H1 (cell line): Measurements from ENCODE around the gene LGR4. TPM values are rescaled to one million over a fixed set of nuclear protein-coding genes. Genes with fewer than 3 reads are reported as not detected.

ENCODE experiments used
- ASH2L ChIP-seq: fragments of 200-600, 300-600 bp; sonication (generic); IDR thresholded peaks from one replicate; pipeline ENCODE4 v1.7.1; 2017; ENCODE audit warnings: low read length
- CHD2 ChIP-seq: IDR thresholded peaks from 2 replicates; pipeline ENCODE4 v1.6.1; 2012; ENCODE audit warnings: low read length, improper control_type of control experiment
- EZH2 ChIP-seq: fragments of 200-600 bp; sonication (generic); IDR thresholded peaks from 2 replicates; pipeline ENCODE4 v1.7.1; 2012; ENCODE audit warnings: low read depth, mild to moderate bottlenecking, moderate library complexity, low read length, inconsistent platforms; ENCODE audit not compliant: severe bottlenecking
- GABPA ChIP-seq: IDR thresholded peaks from 2 replicates; pipeline ENCODE4 v1.6.1; 2011; ENCODE audit warnings: mild to moderate bottlenecking, low read length, moderate library complexity, borderline replicate concordance; ENCODE audit not compliant: insufficient read depth
- JUN ChIP-seq: IDR thresholded peaks from 2 replicates; pipeline ENCODE4 v1.6.1; 2011; ENCODE audit warnings: low read depth, mild to moderate bottlenecking, improper control_type of control experiment, low read length
- KDM1A ChIP-seq: fragments of 200-600, 300-600 bp; sonication (generic); IDR thresholded peaks from 2 replicates; pipeline ENCODE4 v1.7.1; 2016; ENCODE audit warnings: mild to moderate bottlenecking, low read length, borderline replicate concordance
- KDM5A ChIP-seq: fragments of 200-600 bp; IDR thresholded peaks from 2 replicates; pipeline ENCODE4 v1.7.1; 2012; ENCODE audit warnings: mild to moderate bottlenecking, low read length, inconsistent platforms, mixed read lengths
- MAFK ChIP-seq: IDR thresholded peaks from 2 replicates; pipeline ENCODE4 v1.6.1; 2012; ENCODE audit warnings: low read depth, mild to moderate bottlenecking, improper control_type of control experiment, low read length
- NRF1 ChIP-seq: IDR thresholded peaks from 2 replicates; pipeline ENCODE4 v1.6.1; 2011; ENCODE audit warnings: mild to moderate bottlenecking, low read depth, low read length, improper control_type of control experiment
- PHF8 ChIP-seq: fragments of 200-600 bp; sonication (generic); conservative IDR thresholded peaks from 2 replicates; pipeline ENCODE4 v1.7.1; 2012; ENCODE audit warnings: low read depth, mild to moderate bottlenecking, inconsistent platforms, low read length, moderate library complexity
- POLR2A ChIP-seq, 2 experiments: IDR thresholded peaks; 1 replicate in 1 of 2; 2 replicates in 1 of 2; pipeline ENCODE4 v1.6.1; 2011; ENCODE audit warnings: low read depth in 2 of 2, low read length in 2 of 2, mild to moderate bottlenecking in 2 of 2; ENCODE audit errors: control extremely low read depth in 1 of 2
- POU5F1 ChIP-seq: IDR thresholded peaks from 2 replicates; pipeline ENCODE4 v1.6.1; 2011; ENCODE audit warnings: low read depth, mild to moderate bottlenecking, low read length, moderate library complexity
- RBBP5 ChIP-seq: IDR thresholded peaks from 2 replicates; pipeline ENCODE4 v1.7.1; 2012; ENCODE audit warnings: low read depth, mild to moderate bottlenecking, inconsistent platforms, low read length, moderate library complexity, borderline replicate concordance
- SIN3A ChIP-seq, 2 experiments: IDR thresholded peaks in 1 of 2; conservative IDR thresholded peaks in 1 of 2; 2 replicates each; pipeline ENCODE4 v1.6.1; 2011 to 2012; ENCODE audit warnings: low read length in 2 of 2, improper control_type of control experiment in 1 of 2, low read depth in 1 of 2, mild to moderate bottlenecking in 1 of 2
- SUZ12 ChIP-seq: fragments of 200-600 bp; sonication (generic); IDR thresholded peaks from 2 replicates; pipeline ENCODE4 v1.6.1; 2012; ENCODE audit warnings: mild to moderate bottlenecking, inconsistent platforms, low read length, moderate library complexity, mixed read lengths
- TBP ChIP-seq: IDR thresholded peaks from 2 replicates; pipeline ENCODE4 v1.6.1; 2011; ENCODE audit warnings: low read depth, low read length, improper control_type of control experiment
- polyA plus RNA-seq, 7 experiments: library from polyadenylated mRNA; depleted of rRNA in 3 of 7; stranded (reverse) in 5 of 7; unstranded in 2 of 7; fragments of >200 nt in 5 of 7; fragments of 200-250 nt in 2 of 7; gene quantifications; 1 replicate in 5 of 7; 2 replicates in 1 of 7; 4 replicates in 1 of 7; pipeline versions ENCODE4 v1.2.1 to v1.2.3, GENCODE V29; 2011 to 2013; ENCODE audit warnings: missing spikeins in 2 of 7, mixed read lengths in 2 of 7
- total RNA-seq: library from RNA; stranded (reverse); fragmentation: NEBNext Ultra II Directional; extraction: Animal tissue kit (Norgen Biotek cat#: 25700); gene quantifications from 2 replicates; pipeline ENCODE4 v1.2.1, GENCODE V29; 2021
- TF ChIP-seq, protein P1 (sequence below): IDR thresholded peaks from 2 replicates; pipeline ENCODE4 v1.6.1; 2012; ENCODE audit warnings: low read length, inconsistent platforms
- TF ChIP-seq, protein P2 (sequence below), 3 experiments: IDR thresholded peaks; 1 replicate in 2 of 3; 2 replicates in 1 of 3; pipeline versions ENCODE4 v1.5.1 to v1.6.1; 2011; ENCODE audit warnings: low read length in 3 of 3, mild to moderate bottlenecking in 3 of 3, inconsistent platforms in 2 of 3, low read depth in 1 of 3, moderate library complexity in 1 of 3; ENCODE audit not compliant: insufficient read depth in 1 of 3; ENCODE audit errors: control extremely low read depth in 1 of 3

LGR4 gene
- total and polyA plus RNA-seq, 2 of the 8 experiments (the other 6 are each of a cell fraction or from before 2014, with no cell fraction given), result 26.6 to 61.7 TPM

DNA sequence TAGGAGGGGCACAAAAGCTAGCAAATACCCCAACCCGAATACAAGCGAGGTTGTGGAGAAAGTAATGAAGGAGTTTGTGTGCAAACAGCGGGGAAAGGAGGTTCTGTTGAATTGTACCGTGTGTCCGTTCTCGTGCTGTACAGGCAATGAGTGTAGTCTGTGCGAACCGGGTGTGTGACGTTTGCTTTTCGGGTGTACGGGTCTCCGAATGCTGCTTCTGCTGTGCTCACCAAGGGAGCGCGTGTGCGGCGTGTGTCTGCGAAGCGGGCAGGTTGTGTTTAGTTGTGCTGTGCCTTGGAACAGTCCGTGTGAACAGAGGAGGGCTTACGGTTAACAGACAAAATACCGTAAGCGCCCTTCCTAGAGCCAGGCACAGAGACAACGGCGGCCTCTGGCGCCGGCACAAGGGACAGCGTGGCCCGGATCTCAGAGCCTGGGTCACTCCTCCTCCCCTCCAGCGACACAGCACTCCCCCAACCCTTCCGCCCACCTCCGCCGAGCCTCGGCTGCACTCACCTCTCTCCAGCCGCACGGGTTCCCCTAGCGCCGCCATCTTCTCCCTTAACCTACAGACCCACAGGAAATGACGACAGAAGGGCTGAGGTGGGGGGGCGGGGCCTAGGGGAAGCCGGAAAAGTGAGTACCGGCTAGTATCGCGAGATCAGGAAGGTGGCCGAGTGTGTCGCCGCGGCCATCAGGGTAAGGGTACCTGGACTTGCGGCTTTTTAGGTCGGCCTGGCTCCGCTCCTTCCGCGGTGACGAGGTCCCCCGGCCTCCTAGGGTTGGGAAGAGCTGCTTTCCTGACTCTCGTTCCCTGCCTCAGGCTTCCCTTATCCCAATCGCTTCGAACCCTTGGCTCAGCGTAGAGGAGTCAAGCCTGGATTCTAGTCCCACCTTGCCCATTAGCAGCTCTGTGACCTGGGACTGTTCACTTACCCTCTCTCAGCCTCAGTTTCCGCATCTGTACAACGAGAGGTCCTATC, 33.9 kb upstream of the LGR4 start, which contains the start of gene LIN7C (continued):
- TF ChIP-seq GABPA (peak; percentile 46; the same call in 1 of the 2 replicates), SIN3A (conservative IDR thresholded peaks at IDR 0.05 in 1 of 2, IDR thresholded peaks at IDR 0.05 in 1 of 2; ENCODE audit: low read depth in 1 of 2, low read length in 2 of 2) (peak; percentile 71 to 86; a peak in 2 of 4 replicates), KDM1A (0 out of 2 replicates have a peak, but pooled peaks have one; percentile 39), NRF1 (no peak), EZH2 (no peak), POU5F1 (no peak), KDM5A (peak; percentile 93), PHF8 (peak; percentile 99), RBBP5 (peak; percentile 98), SUZ12 (no peak; the same call in 1 of the 2 replicates), TBP (peak; percentile 89), MAFK (no peak), JUN (no peak), ASH2L (peak; percentile 97), CHD2 (peak; percentile 98), POLR2A (IDR thresholded peaks at IDR 0.05; ENCODE audit: control extremely low read depth in 1 of 2, low read depth in 2 of 2, low read length in 2 of 2) (peak; percentile 98 to 99)
- TF ChIP-seq, protein P1, sequence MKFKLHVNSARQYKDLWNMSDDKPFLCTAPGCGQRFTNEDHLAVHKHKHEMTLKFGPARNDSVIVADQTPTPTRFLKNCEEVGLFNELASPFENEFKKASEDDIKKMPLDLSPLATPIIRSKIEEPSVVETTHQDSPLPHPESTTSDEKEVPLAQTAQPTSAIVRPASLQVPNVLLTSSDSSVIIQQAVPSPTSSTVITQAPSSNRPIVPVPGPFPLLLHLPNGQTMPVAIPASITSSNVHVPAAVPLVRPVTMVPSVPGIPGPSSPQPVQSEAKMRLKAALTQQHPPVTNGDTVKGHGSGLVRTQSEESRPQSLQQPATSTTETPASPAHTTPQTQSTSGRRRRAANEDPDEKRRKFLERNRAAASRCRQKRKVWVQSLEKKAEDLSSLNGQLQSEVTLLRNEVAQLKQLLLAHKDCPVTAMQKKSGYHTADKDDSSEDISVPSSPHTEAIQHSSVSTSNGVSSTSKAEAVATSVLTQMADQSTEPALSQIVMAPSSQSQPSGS, result peak; percentile 81; the same call in 1 of the 2 replicates
- TF ChIP-seq, protein P2, sequence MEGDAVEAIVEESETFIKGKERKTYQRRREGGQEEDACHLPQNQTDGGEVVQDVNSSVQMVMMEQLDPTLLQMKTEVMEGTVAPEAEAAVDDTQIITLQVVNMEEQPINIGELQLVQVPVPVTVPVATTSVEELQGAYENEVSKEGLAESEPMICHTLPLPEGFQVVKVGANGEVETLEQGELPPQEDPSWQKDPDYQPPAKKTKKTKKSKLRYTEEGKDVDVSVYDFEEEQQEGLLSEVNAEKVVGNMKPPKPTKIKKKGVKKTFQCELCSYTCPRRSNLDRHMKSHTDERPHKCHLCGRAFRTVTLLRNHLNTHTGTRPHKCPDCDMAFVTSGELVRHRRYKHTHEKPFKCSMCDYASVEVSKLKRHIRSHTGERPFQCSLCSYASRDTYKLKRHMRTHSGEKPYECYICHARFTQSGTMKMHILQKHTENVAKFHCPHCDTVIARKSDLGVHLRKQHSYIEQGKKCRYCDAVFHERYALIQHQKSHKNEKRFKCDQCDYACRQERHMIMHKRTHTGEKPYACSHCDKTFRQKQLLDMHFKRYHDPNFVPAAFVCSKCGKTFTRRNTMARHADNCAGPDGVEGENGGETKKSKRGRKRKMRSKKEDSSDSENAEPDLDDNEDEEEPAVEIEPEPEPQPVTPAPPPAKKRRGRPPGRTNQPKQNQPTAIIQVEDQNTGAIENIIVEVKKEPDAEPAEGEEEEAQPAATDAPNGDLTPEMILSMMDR (IDR thresholded peaks at IDR 0.05; ENCODE audit: control extremely low read depth in 1 of 3, insufficient read depth in 1 of 3, low read depth in 1 of 3, low read length in 3 of 3), result peak in 2 of 3 experiments; percentile 21 to 22; a peak in 2 of 4 replicates
